ENCODE data around the gene NVL.

GRCh38 chr1:224302947-224303346, 27.0 kb downstream of the NVL start:
- TF ChIP-seq MYNN (tag by site-specific recombination; IDR thresholded peaks at IDR 0.05; ENCODE audit: borderline replicate concordance) (no peak), ZNF335 (tag by site-specific recombination; conservative IDR thresholded peaks at IDR 0.05) (no peak), ZNF501 (tag by site-specific recombination; IDR thresholded peaks at IDR 0.05) (no peak), ZNF530 (tag by site-specific recombination; IDR thresholded peaks at IDR 0.05; ENCODE audit: low read depth) (no peak), ZNF426 (tag by site-specific recombination; IDR thresholded peaks at IDR 0.05) (no peak), KLF7 (tag by site-specific recombination; IDR thresholded peaks at IDR 0.05; ENCODE audit: borderline replicate concordance) (no peak)
- TF ChIP-seq, protein P1, sequence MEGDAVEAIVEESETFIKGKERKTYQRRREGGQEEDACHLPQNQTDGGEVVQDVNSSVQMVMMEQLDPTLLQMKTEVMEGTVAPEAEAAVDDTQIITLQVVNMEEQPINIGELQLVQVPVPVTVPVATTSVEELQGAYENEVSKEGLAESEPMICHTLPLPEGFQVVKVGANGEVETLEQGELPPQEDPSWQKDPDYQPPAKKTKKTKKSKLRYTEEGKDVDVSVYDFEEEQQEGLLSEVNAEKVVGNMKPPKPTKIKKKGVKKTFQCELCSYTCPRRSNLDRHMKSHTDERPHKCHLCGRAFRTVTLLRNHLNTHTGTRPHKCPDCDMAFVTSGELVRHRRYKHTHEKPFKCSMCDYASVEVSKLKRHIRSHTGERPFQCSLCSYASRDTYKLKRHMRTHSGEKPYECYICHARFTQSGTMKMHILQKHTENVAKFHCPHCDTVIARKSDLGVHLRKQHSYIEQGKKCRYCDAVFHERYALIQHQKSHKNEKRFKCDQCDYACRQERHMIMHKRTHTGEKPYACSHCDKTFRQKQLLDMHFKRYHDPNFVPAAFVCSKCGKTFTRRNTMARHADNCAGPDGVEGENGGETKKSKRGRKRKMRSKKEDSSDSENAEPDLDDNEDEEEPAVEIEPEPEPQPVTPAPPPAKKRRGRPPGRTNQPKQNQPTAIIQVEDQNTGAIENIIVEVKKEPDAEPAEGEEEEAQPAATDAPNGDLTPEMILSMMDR (tag by site-specific recombination; IDR thresholded peaks at IDR 0.05): no peak

Data from HEK293 (cell line).